A549 (cell line): ENCODE measurements around the gene CEMIP2.
A peak's percentile ranks its signal among the peaks of the same experiment; 100 is the strongest.

Experiments
- BHLHE40 ChIP-seq: IDR thresholded peaks from 2 replicates; pipeline ENCODE4 v1.6.1; 2012; ENCODE audit warnings: low read depth, low read length, inconsistent platforms
- CEBPB ChIP-seq, 2 experiments: fragments of >200 bp in 1 of 2; sonication (Bioruptor Twin) in 1 of 2; formaldehyde crosslinking in 1 of 2; IDR thresholded peaks; 2 replicates each; pipeline ENCODE4 v1.6.1; 2012 to 2016
- CTCF ChIP-seq: fragments of >200 bp; sonication (Bioruptor Twin); formaldehyde crosslinking; IDR thresholded peaks from 3 replicates; pipeline ENCODE4 v1.5.1; 2016
- EHMT2 ChIP-seq: fragments of 200-600 bp; sonication (generic); IDR thresholded peaks from 2 replicates; pipeline ENCODE4 v1.6.1; 2016; ENCODE audit warnings: antibody characterized with exemption, low read depth, mild to moderate bottlenecking, moderate library complexity
- EP300 ChIP-seq, 2 experiments: fragments of >200 bp; sonication (Bioruptor Twin); formaldehyde crosslinking; IDR thresholded peaks; 2 replicates in 1 of 2; 3 replicates in 1 of 2; pipeline ENCODE4 v1.6.1; 2016 to 2017
- JUNB ChIP-seq: fragments of >200 bp; sonication (Bioruptor Twin); formaldehyde crosslinking; IDR thresholded peaks from 2 replicates; pipeline ENCODE4 v1.6.1; 2016
- MAX ChIP-seq: IDR thresholded peaks from 2 replicates; pipeline ENCODE4 v1.6.1; 2012
- PHF8 ChIP-seq: fragments of 200-600 bp; sonication (generic); IDR thresholded peaks from 2 replicates; pipeline ENCODE4 v1.6.1; 2016; ENCODE audit warnings: low read depth, mild to moderate bottlenecking, antibody characterized with exemption, moderate library complexity, borderline replicate concordance
- POLR2A ChIP-seq: IDR thresholded peaks from 2 replicates; pipeline ENCODE4 v1.6.1; 2012; ENCODE audit warnings: mild to moderate bottlenecking, low read length
- POLR2AphosphoS2 ChIP-seq: conservative IDR thresholded peaks from 2 replicates; pipeline ENCODE4 v1.6.1; 2012; ENCODE audit warnings: low read length, improper control_type of control experiment, inconsistent platforms
- SMC3 ChIP-seq: fragments of >200 bp; sonication (Bioruptor Twin); formaldehyde crosslinking; IDR thresholded peaks from 3 replicates; pipeline ENCODE4 v1.6.1; 2018; ENCODE audit warnings: inconsistent platforms
- ZC3H11A ChIP-seq: fragments of 450-650 bp; IDR thresholded peaks from 2 replicates; pipeline ENCODE4 v1.6.1; 2014; ENCODE audit warnings: antibody characterized with exemption, mild to moderate bottlenecking

GRCh38 chr9:71737455-71737854 is 30.9 kb downstream of the CEMIP2 start:
- TF ChIP-seq ZC3H11A (no peak), POLR2AphosphoS2 (no peak), EHMT2 (no peak), MAX (no peak), CTCF (no peak), BHLHE40 (no peak), POLR2A (no peak), JUNB (0 out of 2 replicates have a peak, but pooled peaks have one; percentile 5), SMC3 (no peak), PHF8 (no peak), CEBPB (IDR thresholded peaks at IDR 0.05) (no peak), EP300 (IDR thresholded peaks at IDR 0.05) (no peak)
